SK-N-SH treated with all-trans-retinoic acid at 6 μM for 48 hours (cell line): ENCODE measurements around the gene SDC3.
A peak's percentile ranks its signal among the peaks of the same experiment; 100 is the strongest.

Experiments
- ATAC-seq: fragments of 200-7000 bp; cut with Tn5 transposase; 3 replicates; pipeline ENCODE4 v1.9.1; 2020; ENCODE audit warnings: mild to moderate bottlenecking, moderate library complexity
- BACH2 ChIP-seq: fragments of 250-450 bp; sonication (Bioruptor Pico); IDR thresholded peaks from 2 replicates; pipeline ENCODE4 v1.9.0; 2021; ENCODE audit warnings: mild to moderate bottlenecking, borderline replicate concordance
- GLIS3 ChIP-seq: fragments of 250-450 bp; sonication (Bioruptor Pico); IDR thresholded peaks from 2 replicates; pipeline ENCODE4 v1.5.0; 2020; ENCODE audit warnings: mild to moderate bottlenecking, moderate library complexity
- ISL1 ChIP-seq: fragments of 250-450 bp; sonication (Bioruptor Pico); IDR thresholded peaks from 2 replicates; pipeline ENCODE4 v2.1.2; 2022; ENCODE audit warnings: mild to moderate bottlenecking, moderate library complexity
- OSR1 ChIP-seq: fragments of 250-450 bp; sonication (Bioruptor Pico); IDR thresholded peaks from 2 replicates; pipeline ENCODE4 v1.8.0; 2022; ENCODE audit warnings: moderate library complexity, mild to moderate bottlenecking, inconsistent platforms
- PPARA ChIP-seq: fragments of 250-450 bp; sonication (Bioruptor Pico); IDR thresholded peaks from 2 replicates; pipeline ENCODE4 v1.5.0; 2020; ENCODE audit warnings: mild to moderate bottlenecking, borderline replicate concordance
- RARB ChIP-seq: fragments of 250-450 bp; sonication (Bioruptor Pico); IDR thresholded peaks from 2 replicates; pipeline ENCODE4 v1.8.0; 2021; ENCODE audit warnings: mild to moderate bottlenecking, moderate library complexity
- TCF4 ChIP-seq: fragments of 250-450 bp; sonication (Bioruptor Pico); IDR thresholded peaks from 2 replicates; pipeline ENCODE4 v1.8.0; 2021; ENCODE audit warnings: mild to moderate bottlenecking, moderate library complexity, borderline replicate concordance
- ZC3H10 ChIP-seq: fragments of 250-450 bp; sonication (Bioruptor Pico); IDR thresholded peaks from 2 replicates; pipeline ENCODE4 v1.5.1; 2021; ENCODE audit warnings: mild to moderate bottlenecking, moderate library complexity
- ZFP3 ChIP-seq: fragments of 250-450 bp; sonication (Bioruptor Pico); IDR thresholded peaks from 2 replicates; pipeline ENCODE4 v1.5.0; 2020; ENCODE audit warnings: mild to moderate bottlenecking, moderate library complexity
- ZFP30 ChIP-seq: fragments of 450-650 bp; formaldehyde crosslinking; IDR thresholded peaks from 2 replicates; pipeline ENCODE4 v1.5.0; 2022; ENCODE audit warnings: mild to moderate bottlenecking, moderate library complexity
- ZNF70 ChIP-seq: fragments of 450-650 bp; formaldehyde crosslinking; IDR thresholded peaks from 2 replicates; pipeline ENCODE4 v1.5.0; 2020; ENCODE audit warnings: mild to moderate bottlenecking, moderate library complexity
- ZNF8 ChIP-seq: fragments of 450-650 bp; formaldehyde crosslinking; IDR thresholded peaks from 2 replicates; pipeline ENCODE4 v1.5.0; 2020; ENCODE audit warnings: mild to moderate bottlenecking, moderate library complexity
- TF ChIP-seq, protein P1 (sequence below): fragments of 250-450 bp; sonication (Bioruptor Pico); IDR thresholded peaks from 2 replicates; pipeline ENCODE4 v1.8.0; 2020; ENCODE audit warnings: mild to moderate bottlenecking, moderate library complexity, borderline replicate concordance
- TF ChIP-seq, protein P2 (sequence below): fragments of 250-450 bp; sonication (Bioruptor Pico); IDR thresholded peaks from 2 replicates; pipeline ENCODE4 v1.5.1; 2020; ENCODE audit warnings: low read depth, mild to moderate bottlenecking, moderate library complexity
- TF ChIP-seq, protein P3 (sequence below): fragments of 250-450 bp; sonication (Bioruptor Pico); IDR thresholded peaks from 2 replicates; pipeline ENCODE4 v1.5.1; 2021; ENCODE audit warnings: mild to moderate bottlenecking, moderate library complexity
- TF ChIP-seq, protein P4 (sequence below): fragments of 250-450 bp; sonication (Bioruptor Pico); IDR thresholded peaks from 2 replicates; pipeline ENCODE4 v1.5.0; 2020; ENCODE audit warnings: mild to moderate bottlenecking, moderate library complexity

SDC3 gene, protein sequence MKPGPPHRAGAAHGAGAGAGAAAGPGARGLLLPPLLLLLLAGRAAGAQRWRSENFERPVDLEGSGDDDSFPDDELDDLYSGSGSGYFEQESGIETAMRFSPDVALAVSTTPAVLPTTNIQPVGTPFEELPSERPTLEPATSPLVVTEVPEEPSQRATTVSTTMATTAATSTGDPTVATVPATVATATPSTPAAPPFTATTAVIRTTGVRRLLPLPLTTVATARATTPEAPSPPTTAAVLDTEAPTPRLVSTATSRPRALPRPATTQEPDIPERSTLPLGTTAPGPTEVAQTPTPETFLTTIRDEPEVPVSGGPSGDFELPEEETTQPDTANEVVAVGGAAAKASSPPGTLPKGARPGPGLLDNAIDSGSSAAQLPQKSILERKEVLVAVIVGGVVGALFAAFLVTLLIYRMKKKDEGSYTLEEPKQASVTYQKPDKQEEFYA

DNA sequence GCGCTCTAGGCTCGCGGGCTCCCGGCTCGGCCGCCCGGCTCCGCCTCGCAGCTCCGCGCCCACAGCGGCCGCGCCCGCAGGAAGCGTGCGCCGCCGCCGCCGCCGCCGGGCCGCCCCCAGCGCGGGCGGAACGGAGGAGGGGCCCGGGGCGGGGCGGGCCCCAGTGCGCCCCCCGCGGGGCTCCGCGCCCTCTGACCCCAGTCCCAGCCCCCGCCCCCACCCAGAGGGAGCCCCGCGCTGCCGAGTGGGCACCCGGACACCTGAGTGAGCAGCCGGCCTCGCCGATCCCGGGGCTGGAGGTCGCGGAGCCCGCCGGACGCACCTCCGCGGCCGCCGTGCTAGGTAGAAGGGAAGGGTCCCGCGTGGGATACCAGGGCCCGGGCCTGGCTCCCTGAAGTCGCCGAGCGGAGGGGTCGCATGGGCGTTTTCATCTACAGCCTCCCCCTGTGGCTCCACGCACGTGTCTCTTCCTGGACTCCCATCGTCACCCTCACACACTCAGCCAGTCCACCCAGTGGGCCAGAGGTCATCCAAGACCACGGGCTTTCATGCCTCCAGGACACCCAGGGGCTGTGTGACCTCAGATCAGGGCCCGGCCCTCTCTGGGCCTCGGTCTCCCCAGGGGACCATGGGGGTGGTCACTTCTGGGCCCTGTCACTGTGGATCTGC lies at the start of gene SDC3:
SDC3 (minus strand) TSS at position 63 of the 669 bp plus-strand sequence. CDS start 172 bp downstream, outside the sequence.
- TF ChIP-seq PPARA, result no peak
- no peak for TF ChIP-seq BACH2 (CRISPR knock-in tag)
- peak; percentile 46 for ATAC-seq

DNA sequence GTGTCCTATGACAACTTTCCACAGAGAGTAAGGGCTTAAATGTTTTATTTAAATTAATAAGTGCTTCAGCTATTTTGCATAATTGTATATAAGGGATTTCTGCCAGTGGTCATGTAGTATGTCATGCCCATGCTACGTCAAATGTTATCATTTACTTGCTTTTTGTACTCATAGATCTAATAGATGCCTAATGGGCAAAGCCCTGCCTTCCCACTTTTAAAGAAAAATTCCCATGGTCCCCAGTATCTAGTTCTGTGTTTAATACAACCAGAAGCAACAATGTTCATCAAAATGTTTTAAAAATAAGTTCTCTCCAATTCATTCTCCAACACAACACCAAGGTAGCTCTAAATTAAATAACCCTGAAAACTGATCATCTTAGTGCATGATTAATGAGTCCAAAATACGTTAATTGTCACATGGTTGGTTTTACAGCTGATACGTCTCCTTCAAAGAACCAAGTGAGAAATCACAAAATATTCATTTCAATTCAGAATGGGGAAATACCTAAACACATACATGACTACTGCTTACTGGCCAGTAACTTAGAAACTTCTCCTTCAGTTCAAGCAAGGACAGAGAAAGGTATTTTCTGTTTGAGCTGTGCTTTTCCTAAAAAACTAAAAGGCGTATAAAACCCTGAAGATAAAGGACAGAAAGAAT lies 49.1 kb upstream of the SDC3 start:
- no peak for ATAC-seq
- TF ChIP-seq ZNF8 (CRISPR knock-in tag) (no peak), RARB (no peak), TCF4 (CRISPR knock-in tag) (no peak), ZNF70 (no peak), ISL1 (CRISPR knock-in tag) (no peak), PPARA (no peak), OSR1 (no peak), GLIS3 (no peak)
- TF ChIP-seq, protein P1, sequence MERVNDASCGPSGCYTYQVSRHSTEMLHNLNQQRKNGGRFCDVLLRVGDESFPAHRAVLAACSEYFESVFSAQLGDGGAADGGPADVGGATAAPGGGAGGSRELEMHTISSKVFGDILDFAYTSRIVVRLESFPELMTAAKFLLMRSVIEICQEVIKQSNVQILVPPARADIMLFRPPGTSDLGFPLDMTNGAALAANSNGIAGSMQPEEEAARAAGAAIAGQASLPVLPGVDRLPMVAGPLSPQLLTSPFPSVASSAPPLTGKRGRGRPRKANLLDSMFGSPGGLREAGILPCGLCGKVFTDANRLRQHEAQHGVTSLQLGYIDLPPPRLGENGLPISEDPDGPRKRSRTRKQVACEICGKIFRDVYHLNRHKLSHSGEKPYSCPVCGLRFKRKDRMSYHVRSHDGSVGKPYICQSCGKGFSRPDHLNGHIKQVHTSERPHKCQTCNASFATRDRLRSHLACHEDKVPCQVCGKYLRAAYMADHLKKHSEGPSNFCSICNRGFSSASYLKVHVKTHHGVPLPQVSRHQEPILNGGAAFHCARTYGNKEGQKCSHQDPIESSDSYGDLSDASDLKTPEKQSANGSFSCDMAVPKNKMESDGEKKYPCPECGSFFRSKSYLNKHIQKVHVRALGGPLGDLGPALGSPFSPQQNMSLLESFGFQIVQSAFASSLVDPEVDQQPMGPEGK (CRISPR knock-in tag), result no peak

DNA sequence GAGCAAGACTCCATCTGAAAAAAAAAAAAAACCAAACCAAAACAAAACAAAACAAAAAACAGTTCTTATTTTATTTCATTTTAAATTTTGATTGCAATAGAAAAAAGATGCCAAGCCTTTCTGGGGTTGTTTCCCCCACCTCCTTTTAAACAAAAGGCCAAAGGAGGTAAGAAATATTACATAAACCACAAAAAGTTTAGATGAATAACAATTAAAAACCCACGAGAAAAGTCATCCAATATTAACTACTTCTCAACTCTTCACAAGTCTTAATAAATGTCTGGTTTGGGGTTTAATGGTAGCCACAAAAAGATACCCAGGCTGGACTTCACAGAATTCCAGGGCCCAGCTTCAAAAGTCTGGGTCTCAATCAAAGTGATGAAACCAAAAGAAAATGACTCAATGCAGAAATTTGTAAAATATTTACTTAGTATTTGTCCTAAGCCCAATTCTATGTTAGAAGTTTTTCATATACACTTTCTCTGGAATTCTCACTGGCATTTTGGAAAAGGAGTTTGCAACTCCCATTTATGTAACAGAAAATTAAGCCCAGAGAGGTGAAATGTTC lies 47.0 kb upstream of the SDC3 start:
- peak; percentile 49; the same call in 2 of the 3 replicates for ATAC-seq
- no peak for TF ChIP-seq TCF4 (CRISPR knock-in tag)
- TF ChIP-seq, protein P2, sequence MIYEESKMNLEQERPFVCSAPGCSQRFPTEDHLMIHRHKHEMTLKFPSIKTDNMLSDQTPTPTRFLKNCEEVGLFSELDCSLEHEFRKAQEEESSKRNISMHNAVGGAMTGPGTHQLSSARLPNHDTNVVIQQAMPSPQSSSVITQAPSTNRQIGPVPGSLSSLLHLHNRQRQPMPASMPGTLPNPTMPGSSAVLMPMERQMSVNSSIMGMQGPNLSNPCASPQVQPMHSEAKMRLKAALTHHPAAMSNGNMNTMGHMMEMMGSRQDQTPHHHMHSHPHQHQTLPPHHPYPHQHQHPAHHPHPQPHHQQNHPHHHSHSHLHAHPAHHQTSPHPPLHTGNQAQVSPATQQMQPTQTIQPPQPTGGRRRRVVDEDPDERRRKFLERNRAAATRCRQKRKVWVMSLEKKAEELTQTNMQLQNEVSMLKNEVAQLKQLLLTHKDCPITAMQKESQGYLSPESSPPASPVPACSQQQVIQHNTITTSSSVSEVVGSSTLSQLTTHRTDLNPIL (CRISPR knock-in tag), result no peak
- TF ChIP-seq, protein P3, sequence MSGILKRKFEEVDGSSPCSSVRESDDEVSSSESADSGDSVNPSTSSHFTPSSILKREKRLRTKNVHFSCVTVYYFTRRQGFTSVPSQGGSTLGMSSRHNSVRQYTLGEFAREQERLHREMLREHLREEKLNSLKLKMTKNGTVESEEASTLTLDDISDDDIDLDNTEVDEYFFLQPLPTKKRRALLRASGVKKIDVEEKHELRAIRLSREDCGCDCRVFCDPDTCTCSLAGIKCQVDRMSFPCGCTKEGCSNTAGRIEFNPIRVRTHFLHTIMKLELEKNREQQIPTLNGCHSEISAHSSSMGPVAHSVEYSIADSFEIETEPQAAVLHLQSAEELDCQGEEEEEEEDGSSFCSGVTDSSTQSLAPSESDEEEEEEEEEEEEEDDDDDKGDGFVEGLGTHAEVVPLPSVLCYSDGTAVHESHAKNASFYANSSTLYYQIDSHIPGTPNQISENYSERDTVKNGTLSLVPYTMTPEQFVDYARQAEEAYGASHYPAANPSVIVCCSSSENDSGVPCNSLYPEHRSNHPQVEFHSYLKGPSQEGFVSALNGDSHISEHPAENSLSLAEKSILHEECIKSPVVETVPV (CRISPR knock-in tag), result no peak
- no peak for TF ChIP-seq ISL1 (CRISPR knock-in tag)
- no peak for TF ChIP-seq OSR1
- no peak for TF ChIP-seq ZFP3
- TF ChIP-seq, protein P4, sequence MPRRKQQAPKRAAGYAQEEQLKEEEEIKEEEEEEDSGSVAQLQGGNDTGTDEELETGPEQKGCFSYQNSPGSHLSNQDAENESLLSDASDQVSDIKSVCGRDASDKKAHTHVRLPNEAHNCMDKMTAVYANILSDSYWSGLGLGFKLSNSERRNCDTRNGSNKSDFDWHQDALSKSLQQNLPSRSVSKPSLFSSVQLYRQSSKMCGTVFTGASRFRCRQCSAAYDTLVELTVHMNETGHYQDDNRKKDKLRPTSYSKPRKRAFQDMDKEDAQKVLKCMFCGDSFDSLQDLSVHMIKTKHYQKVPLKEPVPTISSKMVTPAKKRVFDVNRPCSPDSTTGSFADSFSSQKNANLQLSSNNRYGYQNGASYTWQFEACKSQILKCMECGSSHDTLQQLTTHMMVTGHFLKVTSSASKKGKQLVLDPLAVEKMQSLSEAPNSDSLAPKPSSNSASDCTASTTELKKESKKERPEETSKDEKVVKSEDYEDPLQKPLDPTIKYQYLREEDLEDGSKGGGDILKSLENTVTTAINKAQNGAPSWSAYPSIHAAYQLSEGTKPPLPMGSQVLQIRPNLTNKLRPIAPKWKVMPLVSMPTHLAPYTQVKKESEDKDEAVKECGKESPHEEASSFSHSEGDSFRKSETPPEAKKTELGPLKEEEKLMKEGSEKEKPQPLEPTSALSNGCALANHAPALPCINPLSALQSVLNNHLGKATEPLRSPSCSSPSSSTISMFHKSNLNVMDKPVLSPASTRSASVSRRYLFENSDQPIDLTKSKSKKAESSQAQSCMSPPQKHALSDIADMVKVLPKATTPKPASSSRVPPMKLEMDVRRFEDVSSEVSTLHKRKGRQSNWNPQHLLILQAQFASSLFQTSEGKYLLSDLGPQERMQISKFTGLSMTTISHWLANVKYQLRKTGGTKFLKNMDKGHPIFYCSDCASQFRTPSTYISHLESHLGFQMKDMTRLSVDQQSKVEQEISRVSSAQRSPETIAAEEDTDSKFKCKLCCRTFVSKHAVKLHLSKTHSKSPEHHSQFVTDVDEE (CRISPR knock-in tag), result no peak
- TF ChIP-seq PPARA, result no peak
- TF ChIP-seq ZC3H10 (CRISPR knock-in tag), result no peak
- no peak for TF ChIP-seq ZFP30
- no peak for TF ChIP-seq ZNF70
- TF ChIP-seq GLIS3, result no peak
- TF ChIP-seq, protein P1 (CRISPR knock-in tag), result no peak
